ENCODE measurements around the gene PPP2R5E.

DNA sequence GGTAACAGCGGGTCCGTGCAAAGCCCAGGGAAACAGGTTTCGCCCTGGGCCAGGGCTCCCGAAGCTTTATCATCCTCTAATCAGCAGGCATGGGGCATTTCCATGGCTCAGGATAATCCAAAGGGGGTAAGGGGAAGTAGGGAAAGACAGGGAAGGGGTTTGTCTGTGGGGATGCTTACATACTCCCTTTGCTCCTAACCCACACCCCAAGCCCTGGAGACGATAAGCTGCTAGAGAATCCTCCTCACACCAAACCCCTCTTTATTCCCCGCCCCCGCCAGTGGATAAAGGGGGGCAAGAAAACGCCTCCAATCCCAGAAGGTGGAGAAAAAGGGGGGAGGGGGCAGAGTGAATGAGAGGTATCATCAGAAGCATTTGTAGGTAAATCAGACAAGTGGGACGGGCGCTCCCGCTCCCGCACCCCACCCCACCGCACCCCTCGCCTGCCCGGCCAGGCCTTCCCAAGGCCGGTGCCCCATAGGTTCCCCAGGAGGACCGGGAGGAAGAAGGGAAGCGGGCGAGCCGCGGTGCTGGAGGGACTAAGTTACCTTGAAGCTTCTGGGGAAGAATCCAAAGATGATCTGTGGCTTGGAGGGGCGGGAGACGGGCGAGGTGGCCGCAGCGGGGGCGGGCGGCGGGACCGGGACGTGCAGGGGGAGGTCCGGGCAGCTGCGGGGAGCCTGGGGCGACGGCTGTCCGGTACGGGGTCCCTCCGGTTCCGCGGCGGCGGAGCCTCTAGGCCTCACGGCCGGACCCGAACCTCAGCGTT, 762 bp downstream of the PPP2R5E start:
- TF ChIP-seq TAF1 (conservative IDR thresholded peaks at IDR 0.05) (no peak), FOXA1 (IDR thresholded peaks at IDR 0.05) (no peak), GABPA (IDR thresholded peaks at IDR 0.05 in 1 of 2, conservative IDR thresholded peaks at IDR 0.05 in 1 of 2) (no peak)
- TF ChIP-seq, protein P1, sequence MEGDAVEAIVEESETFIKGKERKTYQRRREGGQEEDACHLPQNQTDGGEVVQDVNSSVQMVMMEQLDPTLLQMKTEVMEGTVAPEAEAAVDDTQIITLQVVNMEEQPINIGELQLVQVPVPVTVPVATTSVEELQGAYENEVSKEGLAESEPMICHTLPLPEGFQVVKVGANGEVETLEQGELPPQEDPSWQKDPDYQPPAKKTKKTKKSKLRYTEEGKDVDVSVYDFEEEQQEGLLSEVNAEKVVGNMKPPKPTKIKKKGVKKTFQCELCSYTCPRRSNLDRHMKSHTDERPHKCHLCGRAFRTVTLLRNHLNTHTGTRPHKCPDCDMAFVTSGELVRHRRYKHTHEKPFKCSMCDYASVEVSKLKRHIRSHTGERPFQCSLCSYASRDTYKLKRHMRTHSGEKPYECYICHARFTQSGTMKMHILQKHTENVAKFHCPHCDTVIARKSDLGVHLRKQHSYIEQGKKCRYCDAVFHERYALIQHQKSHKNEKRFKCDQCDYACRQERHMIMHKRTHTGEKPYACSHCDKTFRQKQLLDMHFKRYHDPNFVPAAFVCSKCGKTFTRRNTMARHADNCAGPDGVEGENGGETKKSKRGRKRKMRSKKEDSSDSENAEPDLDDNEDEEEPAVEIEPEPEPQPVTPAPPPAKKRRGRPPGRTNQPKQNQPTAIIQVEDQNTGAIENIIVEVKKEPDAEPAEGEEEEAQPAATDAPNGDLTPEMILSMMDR (IDR thresholded peaks at IDR 0.05; ENCODE audit: low read depth, low read length, missing input control): no peak

Data from liver (tissue), 3 donors.